H1 (cell line): ENCODE results near the gene PIAS4. TPM values are rescaled to one million over a fixed set of nuclear protein-coding genes. Genes with fewer than 3 reads are reported as not detected.
A peak's percentile ranks its signal among the peaks of the same experiment; 100 is the strongest.

Experiments
- CTCF ChIA-PET: fragments of 300-600 bp; sonication (Branson Sonifier 250); formaldehyde crosslinking; loops from one replicate; lab custom pipeline; 2021; ENCODE audit not compliant: partially characterized antibody; lab: Charles Lee
- POLR2A ChIA-PET: fragments of 300-600 bp; sonication (Branson Sonifier 250); formaldehyde crosslinking; loops from one replicate; lab custom pipeline; 2021; ENCODE audit warnings: inconsistent platforms; ENCODE audit not compliant: partially characterized antibody; lab: Charles Lee
- DNase-seq, 2 experiments: peaks; one replicate each; pipeline versions ENCODE4 v3.0.0 to v3.0.0-alpha.2; 2010 to 2022; ENCODE audit warnings: low spot score in 2 of 2, low read depth in 1 of 2, mixed read lengths in 1 of 2
- FAIRE-seq: peaks from 2 replicates; lab custom pipeline; 2011; peaks lifted over from hg19 to GRCh38; lab: Jason Lieb, UNC
- H2AFZ ChIP-seq: 2 replicates; pipeline ENCODE4 v1.8.1; 2012; ENCODE audit warnings: low read length, inconsistent platforms
- H2AK5ac ChIP-seq: 2 replicates; pipeline ENCODE4 v1.6.1; 2013; ENCODE audit warnings: low read depth, low read length
- H2BK120ac ChIP-seq: replicated peaks from 2 replicates; pipeline ENCODE3; 2013; ENCODE audit warnings: low read depth, low read length, inconsistent platforms
- H2BK12ac ChIP-seq: 2 replicates; pipeline ENCODE4 v1.6.1; 2013; ENCODE audit warnings: low read depth, low read length
- H2BK15ac ChIP-seq: 2 replicates; pipeline ENCODE4 v1.6.1; 2013; ENCODE audit warnings: low read length
- H2BK20ac ChIP-seq: 2 replicates; pipeline ENCODE4 v1.6.1; 2013; ENCODE audit warnings: low read length
- H2BK5ac ChIP-seq: 2 replicates; pipeline ENCODE4 v1.6.1; 2013; ENCODE audit warnings: low read depth, low read length
- H3K14ac ChIP-seq: 2 replicates; pipeline ENCODE4 v1.6.1; 2013; ENCODE audit warnings: inconsistent platforms; ENCODE audit not compliant: insufficient read length
- H3K18ac ChIP-seq: 2 replicates; pipeline ENCODE4 v1.6.1; 2013; ENCODE audit warnings: low read length; ENCODE audit errors: extremely low read depth
- H3K23ac ChIP-seq: 2 replicates; pipeline ENCODE4 v1.6.1; 2013; ENCODE audit warnings: inconsistent platforms; ENCODE audit not compliant: insufficient read length
- H3K23me2 ChIP-seq: 2 replicates; pipeline ENCODE4 v1.6.1; 2013; ENCODE audit warnings: low read depth, low read length
- H3K27ac ChIP-seq: 2 replicates; pipeline ENCODE4 v1.6.1; 2011; ENCODE audit warnings: low read depth, low read length, inconsistent platforms
- H3K27me3 ChIP-seq, 4 experiments: replicated peaks in 1 of 4; 1 replicate in 1 of 4; 2 replicates in 3 of 4; pipeline versions ENCODE4 v1.6.1 to v1.8.1; 2011 to 2013; ENCODE audit warnings: low read length in 3 of 4, mild to moderate bottlenecking in 3 of 4, inconsistent platforms in 2 of 4, mixed read lengths in 2 of 4, moderate library complexity in 1 of 4; ENCODE audit not compliant: control insufficient read depth in 3 of 4, insufficient read depth in 3 of 4; ENCODE audit errors: extremely low read depth in 1 of 4
- H3K36me3 ChIP-seq, 4 experiments: 2 replicates each; pipeline versions ENCODE4 v1.6.1 to v1.8.1; 2011 to 2013; ENCODE audit warnings: mild to moderate bottlenecking in 4 of 4, low read length in 3 of 4, moderate library complexity in 2 of 4, control low read depth in 1 of 4, inconsistent platforms in 1 of 4; ENCODE audit not compliant: insufficient read depth in 4 of 4, control insufficient read depth in 2 of 4
- H3K4ac ChIP-seq: replicated peaks from 2 replicates; pipeline ENCODE3; 2013; ENCODE audit warnings: low read length, low read depth, mixed read lengths, inconsistent platforms; ENCODE audit not compliant: insufficient read length
- H3K4me1 ChIP-seq, 4 experiments: replicated peaks in 1 of 4; 1 replicate in 1 of 4; 2 replicates in 3 of 4; pipeline versions ENCODE4 v1.6.1 to v1.8.1; 2011 to 2013; ENCODE audit warnings: low read length in 3 of 4, inconsistent platforms in 2 of 4, mixed read lengths in 1 of 4; ENCODE audit not compliant: insufficient read depth in 4 of 4, control insufficient read depth in 3 of 4
- H3K4me2 ChIP-seq, 2 experiments: 2 replicates each; pipeline versions ENCODE4 v1.6.1 to v1.8.1; 2011 to 2013; ENCODE audit warnings: low read depth in 2 of 2, low read length in 2 of 2, control low read depth in 1 of 2, inconsistent platforms in 1 of 2, mild to moderate bottlenecking in 1 of 2; ENCODE audit not compliant: insufficient read depth in 1 of 2
- H3K4me3 ChIP-seq, 4 experiments: fragments of 200-600, 300-600 bp in 1 of 4; sonication (generic), shearing (Covaris generic), sonication (Bioruptor Twin) in 1 of 4; 2 replicates each; pipeline versions ENCODE4 v1.5.1 to v1.8.1; 2011 to 2016; ENCODE audit warnings: low read length in 4 of 4, low read depth in 3 of 4, control low read depth in 2 of 4, inconsistent platforms in 2 of 4, mild to moderate bottlenecking in 2 of 4, mixed read lengths in 1 of 4, moderate library complexity in 1 of 4; ENCODE audit not compliant: insufficient read depth in 2 of 4; ENCODE audit errors: extremely low read depth in 1 of 4
- H3K56ac ChIP-seq: replicated peaks from 2 replicates; pipeline ENCODE3; 2013; ENCODE audit warnings: low read depth, mild to moderate bottlenecking, mixed read lengths, low read length, inconsistent platforms; ENCODE audit not compliant: insufficient read length
- H3K79me1 ChIP-seq: 2 replicates; pipeline ENCODE4 v1.6.1; 2013; ENCODE audit warnings: low read depth, low read length, control low read depth
- H3K79me2 ChIP-seq, 2 experiments: 2 replicates each; pipeline versions ENCODE4 v1.6.1 to v1.8.1; 2012 to 2013; ENCODE audit warnings: low read length in 2 of 2, mild to moderate bottlenecking in 2 of 2, inconsistent platforms in 1 of 2; ENCODE audit not compliant: insufficient read depth in 2 of 2, control insufficient read depth in 1 of 2
- H3K9ac ChIP-seq, 4 experiments: replicated peaks in 1 of 4; 1 replicate in 1 of 4; 2 replicates in 3 of 4; pipeline versions ENCODE4 v1.6.1 to v1.8.1; 2011 to 2013; ENCODE audit warnings: low read depth in 3 of 4, low read length in 3 of 4, control low read depth in 2 of 4, mild to moderate bottlenecking in 2 of 4, moderate library complexity in 2 of 4, inconsistent platforms in 1 of 4; ENCODE audit errors: extremely low read depth in 1 of 4
- H3K9me3 ChIP-seq, 2 experiments: 2 replicates each; pipeline versions ENCODE4 v1.6.1 to v1.8.1; 2012 to 2013; ENCODE audit warnings: mild to moderate bottlenecking in 2 of 2, moderate library complexity in 2 of 2, control low read depth in 1 of 2, inconsistent platforms in 1 of 2, low read depth in 1 of 2, low read length in 1 of 2, mixed read lengths in 1 of 2; ENCODE audit not compliant: insufficient read depth in 2 of 2
- H4K20me1 ChIP-seq, 2 experiments: replicated peaks in 1 of 2; 2 replicates each; pipeline versions ENCODE3 to v1.8.1; 2011 to 2013; ENCODE audit warnings: inconsistent platforms in 2 of 2, low read length in 2 of 2, mild to moderate bottlenecking in 1 of 2; ENCODE audit not compliant: insufficient read depth in 2 of 2, control insufficient read depth in 1 of 2
- H4K5ac ChIP-seq: 2 replicates; pipeline ENCODE4 v1.6.1; 2013; ENCODE audit warnings: low read length, low read depth, mixed read lengths, inconsistent platforms; ENCODE audit not compliant: insufficient read length
- H4K8ac ChIP-seq: 2 replicates; pipeline ENCODE4 v1.8.0; 2013; ENCODE audit warnings: mild to moderate bottlenecking, moderate library complexity, low read length, inconsistent platforms; ENCODE audit not compliant: insufficient read depth; ENCODE audit errors: extremely low read depth
- H4K91ac ChIP-seq: replicated peaks from 2 replicates; pipeline ENCODE3; 2013; ENCODE audit warnings: low read length, mixed read lengths, inconsistent platforms; ENCODE audit not compliant: insufficient read length
- CHD1 ChIP-seq: IDR thresholded peaks from 2 replicates; pipeline ENCODE4 v1.6.1; 2012; ENCODE audit warnings: low read depth, low read length, improper control_type of control experiment
- FOSL1 ChIP-seq: IDR thresholded peaks from 2 replicates; pipeline ENCODE4 v1.6.1; 2011; ENCODE audit warnings: mild to moderate bottlenecking, low read depth, low read length, moderate library complexity; ENCODE audit not compliant: insufficient read depth
- GTF2F1 ChIP-seq: IDR thresholded peaks from 2 replicates; pipeline ENCODE4 v1.6.1; 2012; ENCODE audit warnings: low read depth, low read length, improper control_type of control experiment, borderline replicate concordance
- KDM1A ChIP-seq: fragments of 200-600, 300-600 bp; sonication (generic); IDR thresholded peaks from 2 replicates; pipeline ENCODE4 v1.7.1; 2016; ENCODE audit warnings: mild to moderate bottlenecking, low read length, borderline replicate concordance
- SIN3A ChIP-seq, 2 experiments: IDR thresholded peaks in 1 of 2; conservative IDR thresholded peaks in 1 of 2; 2 replicates each; pipeline ENCODE4 v1.6.1; 2011 to 2012; ENCODE audit warnings: low read length in 2 of 2, improper control_type of control experiment in 1 of 2, low read depth in 1 of 2, mild to moderate bottlenecking in 1 of 2
- SIX5 ChIP-seq: IDR thresholded peaks from 2 replicates; pipeline ENCODE4 v1.6.1; 2011; ENCODE audit warnings: mild to moderate bottlenecking, low read depth, low read length
- SP4 ChIP-seq: IDR thresholded peaks from 2 replicates; pipeline ENCODE4 v1.6.1; 2012; ENCODE audit warnings: low read length, inconsistent platforms
- SRF ChIP-seq: IDR thresholded peaks from 2 replicates; pipeline ENCODE4 v1.6.1; 2011; ENCODE audit warnings: mild to moderate bottlenecking, low read depth, low read length, moderate library complexity
- WGBS, 2 experiments: shearing (Covaris generic) in 1 of 2; methylation state at CpG; one replicate each; pipeline versions ENCODE4 v1.1.6 to v1.1.7; 2013 to 2015; ENCODE audit warnings: low lambda C conversion rate in 2 of 2, mixed read lengths in 2 of 2, inconsistent platforms in 1 of 2, low coverage in 1 of 2, missing lambda C conversion rate in 1 of 2; ENCODE audit not compliant: insufficient replicate concordance in 2 of 2, insufficient coverage in 1 of 2, insufficient read length in 1 of 2; ENCODE audit errors: extremely low coverage in 1 of 2, missing lambda C conversion rate in 1 of 2; 5-methylcytosine and 5-hydroxymethylcytosine counted together
- polyA plus RNA-seq, 7 experiments: library from polyadenylated mRNA; depleted of rRNA in 3 of 7; stranded (reverse) in 5 of 7; unstranded in 2 of 7; fragments of >200 nt in 5 of 7; fragments of 200-250 nt in 2 of 7; gene quantifications; 1 replicate in 5 of 7; 2 replicates in 1 of 7; 4 replicates in 1 of 7; pipeline versions ENCODE4 v1.2.1 to v1.2.3, GENCODE V29; 2011 to 2013; ENCODE audit warnings: missing spikeins in 2 of 7, mixed read lengths in 2 of 7
- total RNA-seq: library from RNA; stranded (reverse); fragmentation: NEBNext Ultra II Directional; extraction: Animal tissue kit (Norgen Biotek cat#: 25700); gene quantifications from 2 replicates; pipeline ENCODE4 v1.2.1, GENCODE V29; 2021
- TF ChIP-seq, protein P1 (sequence below): IDR thresholded peaks from 2 replicates; pipeline ENCODE4 v1.6.1; 2011; ENCODE audit warnings: low read length, improper control_type of control experiment

Gene PIAS4
- total and polyA plus RNA-seq, 2 of the 8 experiments (the other 6 are each of a cell fraction or from before 2014, with no cell fraction given): 30.2 to 51.4 TPM

DNA sequence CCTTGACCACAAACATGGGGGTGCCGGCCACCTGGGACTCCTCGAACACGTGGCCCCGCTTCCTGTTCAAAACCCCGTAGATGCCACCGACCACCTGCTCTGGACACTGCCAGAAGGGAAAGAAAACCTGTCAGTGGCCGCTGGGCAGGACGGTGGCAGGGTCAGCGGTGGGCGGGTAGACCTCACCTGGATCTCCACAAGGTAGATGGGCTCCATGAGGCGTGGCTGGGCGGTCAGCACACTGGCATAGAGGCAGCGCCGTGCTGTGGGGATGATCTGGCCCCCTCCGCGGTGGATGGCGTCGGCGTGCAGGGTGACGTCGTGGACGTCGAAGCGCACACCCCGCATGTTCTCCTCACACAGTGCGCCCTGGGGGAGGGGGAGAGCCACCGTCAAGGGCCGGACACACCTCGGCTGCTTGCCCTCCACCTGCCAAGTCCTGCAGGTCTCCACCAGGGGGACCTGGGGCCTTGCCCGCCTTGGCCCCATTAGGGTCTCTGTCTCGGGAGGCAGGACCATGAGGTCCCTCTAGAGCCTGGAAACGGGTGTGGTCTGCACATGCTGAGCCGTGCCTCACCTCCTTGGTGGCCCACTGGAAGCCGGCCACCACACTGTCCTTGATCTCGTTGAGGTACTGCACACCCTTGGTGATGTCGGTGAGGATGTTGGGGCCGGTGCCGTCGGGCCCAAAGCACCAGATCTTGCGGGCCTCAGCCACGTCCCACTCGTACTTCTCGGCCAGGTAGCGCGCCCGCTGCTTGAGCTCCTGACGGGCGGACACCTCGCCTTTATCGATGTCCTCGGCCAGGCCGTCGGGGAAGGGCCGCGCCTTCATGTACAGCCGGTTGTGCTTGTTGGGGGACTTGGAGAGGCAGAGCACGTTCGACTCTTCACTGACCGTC is 30.0 kb upstream of the PIAS4 start:
- no peak overlapping the region for H3K4ac ChIP-seq
- peaks cover 63 to 65% of the 10 kb centered on the region in 2 experiments for H4K20me1 ChIP-seq
- no peak overlapping the region for H3K14ac ChIP-seq
- H3K23me2 ChIP-seq: no peaks in the 10 kb centered on the region
- H3K27me3 ChIP-seq: no peaks in the 10 kb centered on the region
- no peak overlapping the region for H4K5ac ChIP-seq
- H3K4me3 ChIP-seq: no peak overlapping the region
- CTCF ChIA-PET: interaction anchor here (1.6 to 2.1 kb wide), 2 partner anchors 11 to 23 kb away, joined by 3 to 6 read pairs; no protein-coding TSS in a partner anchor
- FAIRE-seq (no peak), DNase-seq (peak in 1 of 2 experiments; percentile 54)
- H3K79me1 ChIP-seq: peaks cover 13% of the 10 kb centered on the region
- no peak overlapping the region for H2BK12ac ChIP-seq
- peaks cover 3 to 40% of the 10 kb centered on the region in 2 experiments; a peak in 3 of 4 replicates for H3K79me2 ChIP-seq
- peaks cover 65 to 76% (median 73%) of the 10 kb centered on the region in 4 experiments for H3K36me3 ChIP-seq
- no peak overlapping the region for H2AFZ ChIP-seq
- H2BK120ac ChIP-seq: no peak overlapping the region
- H4K91ac ChIP-seq: no peak overlapping the region
- no peak overlapping the region for H3K4me2 ChIP-seq
- H2BK5ac ChIP-seq: no peak overlapping the region; the same call in 1 of the 2 replicates
- H3K23ac ChIP-seq: no peak overlapping the region
- no peak overlapping the region for H3K56ac ChIP-seq
- no peak overlapping the region for H2AK5ac ChIP-seq
- no peak overlapping the region for H2BK20ac ChIP-seq
- H4K8ac ChIP-seq: peak overlapping the region; percentile 90
- no peak overlapping the region for H2BK15ac ChIP-seq
- POLR2A ChIA-PET: interaction anchor here (0.7 to 12.0 kb wide), 7 partner anchors 7 to 121 kb away, joined by 3 to 870 read pairs (median 4); partner anchors contain the start of genes DAPK3 and EEF2
- H3K9me3 ChIP-seq: no peaks in the 10 kb centered on the region
- H3K9ac ChIP-seq: no peak overlapping the region
- no peak overlapping the region for H3K18ac ChIP-seq
- 96% methylated on average over 55 of the region's 59 CpGs; no CpG with 5 or more reads in 1 of the 2 experiments for WGBS, 2 experiments
- peaks cover 0 to 2% (median under 1%) of the 10 kb centered on the region in 4 experiments; a peak in 4 of 7 replicates for H3K4me1 ChIP-seq
- no peak overlapping the region for H3K27ac ChIP-seq
- no peak for TF ChIP-seq FOSL1
- TF ChIP-seq GTF2F1: no peak
- no peak for TF ChIP-seq KDM1A
- TF ChIP-seq SIX5: no peak; the same call in 1 of the 2 replicates
- 0 out of 4 replicates have a peak, but pooled peaks of 1 of the 2 experiments have one; percentile 19 for TF ChIP-seq SIN3A (conservative IDR thresholded peaks at IDR 0.05 in 1 of 2, IDR thresholded peaks at IDR 0.05 in 1 of 2; ENCODE audit: low read depth in 1 of 2, low read length in 2 of 2)
- TF ChIP-seq SRF: no peak
- no peak for TF ChIP-seq SP4
- TF ChIP-seq, protein P1, sequence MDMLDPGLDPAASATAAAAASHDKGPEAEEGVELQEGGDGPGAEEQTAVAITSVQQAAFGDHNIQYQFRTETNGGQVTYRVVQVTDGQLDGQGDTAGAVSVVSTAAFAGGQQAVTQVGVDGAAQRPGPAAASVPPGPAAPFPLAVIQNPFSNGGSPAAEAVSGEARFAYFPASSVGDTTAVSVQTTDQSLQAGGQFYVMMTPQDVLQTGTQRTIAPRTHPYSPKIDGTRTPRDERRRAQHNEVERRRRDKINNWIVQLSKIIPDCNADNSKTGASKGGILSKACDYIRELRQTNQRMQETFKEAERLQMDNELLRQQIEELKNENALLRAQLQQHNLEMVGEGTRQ: no peak; the same call in 1 of the 2 replicates
- no peak for TF ChIP-seq CHD1
